ENCODE results near the gene SRRM3. TPM values are rescaled to one million over a fixed set of nuclear protein-coding genes. Genes with fewer than 3 reads are reported as not detected.

Gene SRRM3
- polyA plus RNA-seq, 1 of the 3 experiments (the other 2 are of a cell fraction): 2.7 TPM

- no peak for DNase-seq
- Histone ChIP-seq H3K4me1 (ENCODE audit: control insufficient read depth in 1 of 2, insufficient read depth in 2 of 2, low read depth in 1 of 2, low read length in 1 of 2) (peaks cover 3 to 8% of the 10 kb centered on the region in 2 experiments; a peak in 2 of 4 replicates), H3K9ac (no peak overlapping the region), H3F3A (replicated peaks; ENCODE audit: insufficient read depth) (peaks cover 12% of the 10 kb centered on the region), H4K20me1 (ENCODE audit: insufficient read depth) (no peaks in the 10 kb centered on the region), H3K4me3 (ENCODE audit: low read depth in 2 of 2, low read length in 1 of 2) (no peak overlapping the region), H3K27me3 (ENCODE audit: insufficient read depth) (no peaks in the 10 kb centered on the region), H3K9me3 (no peaks in the 10 kb centered on the region), H3K79me2 (ENCODE audit: insufficient read depth) (no peaks in the 10 kb centered on the region), H3K36me3 (replicated peaks in 1 of 2; ENCODE audit: control insufficient read depth in 1 of 2, insufficient read depth in 2 of 2, low read length in 1 of 2) (no peaks in the 10 kb centered on the region), H3K9me2 (no peaks in the 10 kb centered on the region), H3K27ac (ENCODE audit: low read depth in 2 of 2, low read length in 1 of 2) (no peak overlapping the region), H3K4me2 (no peak overlapping the region), H2AFZ (ENCODE audit: low read depth) (no peak overlapping the region)
- CTCF ChIA-PET: interaction anchor here (1.0 to 31.3 kb wide), 5 partner anchors 8 to 106 kb away, joined by 3 to 774 read pairs (median 22); no protein-coding TSS in a partner anchor
- TF ChIP-seq FOXJ3 (CRISPR knock-in tag; IDR thresholded peaks at IDR 0.05): no peak
- no peak for TF ChIP-seq ZBTB33 (IDR thresholded peaks at IDR 0.05; ENCODE audit: borderline replicate concordance, low read depth)
- TF ChIP-seq TAF1 (IDR thresholded peaks at IDR 0.05; ENCODE audit: borderline replicate concordance, low read depth, low read length): no peak
- no peak for TF ChIP-seq YY1 (IDR thresholded peaks at IDR 0.05; ENCODE audit: low read depth)
- no peak for TF ChIP-seq TEAD4 (IDR thresholded peaks at IDR 0.05; ENCODE audit: borderline replicate concordance, insufficient read depth)
- no peak for TF ChIP-seq REST (IDR thresholded peaks at IDR 0.05; ENCODE audit: low read depth, low read length)
- no peak for TF ChIP-seq EP300 (IDR thresholded peaks at IDR 0.05; ENCODE audit: borderline replicate concordance in 1 of 2, low read depth in 1 of 2, low read length in 1 of 2)
- no peak for TF ChIP-seq NRF1 (IDR thresholded peaks at IDR 0.05; ENCODE audit: low read depth, low read length)
- TF ChIP-seq MXI1 (IDR thresholded peaks at IDR 0.05; ENCODE audit: low read depth, low read length): no peak
- no peak for TF ChIP-seq GABPA (IDR thresholded peaks at IDR 0.05; ENCODE audit: low read depth)
- 92% methylated on average over 16 of the region's 17 CpGs for WGBS (ENCODE audit: low lambda C conversion rate)
- POLR2A ChIA-PET: interaction anchor here (0.7 kb wide), 1 partner anchor 93 kb away, joined by 6 read pairs; no protein-coding TSS in a partner anchor
Measured at GRCh38 chr7:76283254-76284159, 81.8 kb downstream of the SRRM3 start.
